ENCODE results near the gene DMC1. TPM values are rescaled to one million over a fixed set of nuclear protein-coding genes. Genes with fewer than 3 reads are reported as not detected.

DMC1 gene
- total and polyA plus RNA-seq, 2 of the 13 experiments (the other 11 are each of a cell fraction or from before 2014, with no cell fraction given), result 0.82 TPM; not detected in 1

DNA sequence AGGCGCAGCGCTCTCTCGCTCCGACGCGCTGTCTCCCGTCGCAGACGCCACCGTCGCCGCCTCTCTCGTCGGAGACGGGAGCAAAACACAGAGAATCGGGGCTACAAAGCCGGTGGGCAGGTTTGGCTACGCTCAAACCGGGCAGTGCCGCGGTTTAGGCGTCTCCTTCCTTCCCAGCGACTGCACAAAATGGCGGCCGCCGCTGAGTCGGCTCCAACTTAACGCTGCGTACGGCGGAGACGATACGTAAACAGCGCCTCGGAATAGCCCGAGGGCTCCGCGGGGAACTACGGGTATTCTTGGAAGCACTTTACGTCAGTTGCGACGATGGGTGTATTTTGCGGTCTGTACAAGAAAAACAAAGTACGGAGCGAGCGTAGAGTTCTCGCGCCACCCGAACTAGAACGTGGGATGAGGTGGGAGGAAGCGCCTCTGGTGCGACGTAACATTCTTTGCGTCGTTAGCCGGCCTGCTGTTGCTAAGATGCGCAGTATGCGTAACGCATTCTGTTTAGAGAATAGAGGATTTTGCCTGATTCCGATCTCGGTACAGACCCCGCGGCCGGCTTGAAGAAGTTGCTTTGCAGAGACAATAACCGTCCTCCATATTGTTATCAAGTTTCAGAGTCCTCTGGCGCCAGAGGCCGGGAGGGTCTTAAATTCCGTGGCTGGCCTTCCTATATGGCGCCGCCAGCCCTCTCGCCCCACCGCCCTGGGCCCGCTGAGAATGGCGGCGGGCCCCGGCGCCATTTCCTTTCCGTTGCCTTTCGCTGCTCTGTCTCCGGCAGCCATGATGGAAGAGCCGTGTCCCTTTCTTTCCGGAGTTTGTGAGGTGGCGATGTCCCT, 63.6 kb downstream of the DMC1 start, which contains the start of gene DDX17 (continued):
- TF ChIP-seq SMARCC2 (IDR thresholded peaks at IDR 0.05) (no peak), DNMT1 (CRISPR knock-in tag; IDR thresholded peaks at IDR 0.05) (no peak), HOXA5 (CRISPR knock-in tag; IDR thresholded peaks at IDR 0.05) (peak; percentile 88), SRSF1 (optimal IDR thresholded peaks at IDR 0.05; ENCODE audit: low read depth, low read length) (peak; percentile 99), ZFP1 (CRISPR knock-in tag; IDR thresholded peaks at IDR 0.05) (no peak), NFE2L2 (IDR thresholded peaks at IDR 0.05; ENCODE audit: low read length) (no peak), PHF21A (CRISPR knock-in tag; IDR thresholded peaks at IDR 0.05) (no peak; the same call in 1 of the 2 replicates), ZBTB7B (CRISPR knock-in tag; IDR thresholded peaks at IDR 0.05) (peak; percentile 40; the same call in 1 of the 2 replicates), MZF1 (CRISPR knock-in tag; IDR thresholded peaks at IDR 0.05; ENCODE audit: borderline replicate concordance) (no peak), ZNF430 (CRISPR knock-in tag; IDR thresholded peaks at IDR 0.05) (peak; percentile 74), ZFY (CRISPR knock-in tag; IDR thresholded peaks at IDR 0.05) (peak; percentile 25), MATR3 (CRISPR knock-in tag; IDR thresholded peaks at IDR 0.05) (no peak), ZNF546 (CRISPR knock-in tag; conservative IDR thresholded peaks at IDR 0.05) (peak; percentile 56; the same call in 1 of the 2 replicates), ZNF619 (CRISPR knock-in tag; IDR thresholded peaks at IDR 0.05) (no peak), CREM (IDR thresholded peaks at IDR 0.05) (no peak; the same call in none of the 2 replicates), CREM (CRISPR knock-in tag; IDR thresholded peaks at IDR 0.05) (no peak), KDM5B (CRISPR knock-in tag; IDR thresholded peaks at IDR 0.05; ENCODE audit: borderline replicate concordance) (peak; percentile 75), MAFG (CRISPR knock-in tag; IDR thresholded peaks at IDR 0.05) (no peak), ZNF160 (CRISPR knock-in tag; IDR thresholded peaks at IDR 0.05) (no peak), SSRP1 (CRISPR knock-in tag; IDR thresholded peaks at IDR 0.05) (no peak)
- TF ChIP-seq, protein P1, sequence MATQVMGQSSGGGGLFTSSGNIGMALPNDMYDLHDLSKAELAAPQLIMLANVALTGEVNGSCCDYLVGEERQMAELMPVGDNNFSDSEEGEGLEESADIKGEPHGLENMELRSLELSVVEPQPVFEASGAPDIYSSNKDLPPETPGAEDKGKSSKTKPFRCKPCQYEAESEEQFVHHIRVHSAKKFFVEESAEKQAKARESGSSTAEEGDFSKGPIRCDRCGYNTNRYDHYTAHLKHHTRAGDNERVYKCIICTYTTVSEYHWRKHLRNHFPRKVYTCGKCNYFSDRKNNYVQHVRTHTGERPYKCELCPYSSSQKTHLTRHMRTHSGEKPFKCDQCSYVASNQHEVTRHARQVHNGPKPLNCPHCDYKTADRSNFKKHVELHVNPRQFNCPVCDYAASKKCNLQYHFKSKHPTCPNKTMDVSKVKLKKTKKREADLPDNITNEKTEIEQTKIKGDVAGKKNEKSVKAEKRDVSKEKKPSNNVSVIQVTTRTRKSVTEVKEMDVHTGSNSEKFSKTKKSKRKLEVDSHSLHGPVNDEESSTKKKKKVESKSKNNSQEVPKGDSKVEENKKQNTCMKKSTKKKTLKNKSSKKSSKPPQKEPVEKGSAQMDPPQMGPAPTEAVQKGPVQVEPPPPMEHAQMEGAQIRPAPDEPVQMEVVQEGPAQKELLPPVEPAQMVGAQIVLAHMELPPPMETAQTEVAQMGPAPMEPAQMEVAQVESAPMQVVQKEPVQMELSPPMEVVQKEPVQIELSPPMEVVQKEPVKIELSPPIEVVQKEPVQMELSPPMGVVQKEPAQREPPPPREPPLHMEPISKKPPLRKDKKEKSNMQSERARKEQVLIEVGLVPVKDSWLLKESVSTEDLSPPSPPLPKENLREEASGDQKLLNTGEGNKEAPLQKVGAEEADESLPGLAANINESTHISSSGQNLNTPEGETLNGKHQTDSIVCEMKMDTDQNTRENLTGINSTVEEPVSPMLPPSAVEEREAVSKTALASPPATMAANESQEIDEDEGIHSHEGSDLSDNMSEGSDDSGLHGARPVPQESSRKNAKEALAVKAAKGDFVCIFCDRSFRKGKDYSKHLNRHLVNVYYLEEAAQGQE (IDR thresholded peaks at IDR 0.05; ENCODE audit: borderline replicate concordance in 1 of 2, low read depth in 1 of 2, low read length in 2 of 2), result peak in 1 of 2 experiments; percentile 61; a peak in 1 of 4 replicates
- TF ChIP-seq, protein P2, sequence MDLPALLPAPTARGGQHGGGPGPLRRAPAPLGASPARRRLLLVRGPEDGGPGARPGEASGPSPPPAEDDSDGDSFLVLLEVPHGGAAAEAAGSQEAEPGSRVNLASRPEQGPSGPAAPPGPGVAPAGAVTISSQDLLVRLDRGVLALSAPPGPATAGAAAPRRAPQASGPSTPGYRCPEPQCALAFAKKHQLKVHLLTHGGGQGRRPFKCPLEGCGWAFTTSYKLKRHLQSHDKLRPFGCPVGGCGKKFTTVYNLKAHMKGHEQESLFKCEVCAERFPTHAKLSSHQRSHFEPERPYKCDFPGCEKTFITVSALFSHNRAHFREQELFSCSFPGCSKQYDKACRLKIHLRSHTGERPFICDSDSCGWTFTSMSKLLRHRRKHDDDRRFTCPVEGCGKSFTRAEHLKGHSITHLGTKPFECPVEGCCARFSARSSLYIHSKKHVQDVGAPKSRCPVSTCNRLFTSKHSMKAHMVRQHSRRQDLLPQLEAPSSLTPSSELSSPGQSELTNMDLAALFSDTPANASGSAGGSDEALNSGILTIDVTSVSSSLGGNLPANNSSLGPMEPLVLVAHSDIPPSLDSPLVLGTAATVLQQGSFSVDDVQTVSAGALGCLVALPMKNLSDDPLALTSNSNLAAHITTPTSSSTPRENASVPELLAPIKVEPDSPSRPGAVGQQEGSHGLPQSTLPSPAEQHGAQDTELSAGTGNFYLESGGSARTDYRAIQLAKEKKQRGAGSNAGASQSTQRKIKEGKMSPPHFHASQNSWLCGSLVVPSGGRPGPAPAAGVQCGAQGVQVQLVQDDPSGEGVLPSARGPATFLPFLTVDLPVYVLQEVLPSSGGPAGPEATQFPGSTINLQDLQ (CRISPR knock-in tag; IDR thresholded peaks at IDR 0.05), result no peak; the same call in 1 of the 2 replicates
- TF ChIP-seq, protein P3, sequence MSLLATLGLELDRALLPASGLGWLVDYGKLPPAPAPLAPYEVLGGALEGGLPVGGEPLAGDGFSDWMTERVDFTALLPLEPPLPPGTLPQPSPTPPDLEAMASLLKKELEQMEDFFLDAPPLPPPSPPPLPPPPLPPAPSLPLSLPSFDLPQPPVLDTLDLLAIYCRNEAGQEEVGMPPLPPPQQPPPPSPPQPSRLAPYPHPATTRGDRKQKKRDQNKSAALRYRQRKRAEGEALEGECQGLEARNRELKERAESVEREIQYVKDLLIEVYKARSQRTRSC (CRISPR knock-in tag; IDR thresholded peaks at IDR 0.05; ENCODE audit: low read depth), result no peak
- TF ChIP-seq, protein P4, sequence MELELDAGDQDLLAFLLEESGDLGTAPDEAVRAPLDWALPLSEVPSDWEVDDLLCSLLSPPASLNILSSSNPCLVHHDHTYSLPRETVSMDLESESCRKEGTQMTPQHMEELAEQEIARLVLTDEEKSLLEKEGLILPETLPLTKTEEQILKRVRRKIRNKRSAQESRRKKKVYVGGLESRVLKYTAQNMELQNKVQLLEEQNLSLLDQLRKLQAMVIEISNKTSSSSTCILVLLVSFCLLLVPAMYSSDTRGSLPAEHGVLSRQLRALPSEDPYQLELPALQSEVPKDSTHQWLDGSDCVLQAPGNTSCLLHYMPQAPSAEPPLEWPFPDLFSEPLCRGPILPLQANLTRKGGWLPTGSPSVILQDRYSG (CRISPR knock-in tag; IDR thresholded peaks at IDR 0.05), result 0 out of 2 replicates have a peak, but pooled peaks have one; percentile 40
